Stimulated activated CD4-positive, alpha-beta T cell treated with anti-CD3 and anti-CD28 coated beads, TNF-alpha, amount 100 ng/mL, for 48 hours (primary cell): ENCODE data around the gene LAMB1.

Experiments used
- DNase-seq, 3 donors: peaks; one replicate each; pipeline ENCODE4 v3.0.0-alpha.2; 2020; ENCODE audit warnings: low read depth in 3 of 3

LAMB1 gene

DNA sequence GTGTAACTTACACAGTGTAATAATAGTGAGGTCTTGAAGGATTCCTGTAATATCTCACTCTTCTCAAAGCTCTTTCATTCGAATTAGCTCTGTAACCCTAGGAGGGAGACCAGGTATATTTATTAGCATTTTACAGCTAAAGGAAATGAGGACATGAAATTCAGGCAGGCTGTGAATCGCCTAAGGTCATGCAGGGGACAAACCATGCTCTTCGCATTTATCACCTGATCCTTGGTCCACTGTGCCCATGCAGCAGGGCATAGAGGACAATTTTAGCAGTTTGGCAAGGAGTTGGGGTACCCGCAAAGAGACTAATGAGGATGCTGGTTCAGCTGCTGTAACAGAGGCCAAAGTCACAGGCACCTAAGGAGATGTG, 14.8 kb upstream of the LAMB1 start:
- DNase-seq: no peak

DNA sequence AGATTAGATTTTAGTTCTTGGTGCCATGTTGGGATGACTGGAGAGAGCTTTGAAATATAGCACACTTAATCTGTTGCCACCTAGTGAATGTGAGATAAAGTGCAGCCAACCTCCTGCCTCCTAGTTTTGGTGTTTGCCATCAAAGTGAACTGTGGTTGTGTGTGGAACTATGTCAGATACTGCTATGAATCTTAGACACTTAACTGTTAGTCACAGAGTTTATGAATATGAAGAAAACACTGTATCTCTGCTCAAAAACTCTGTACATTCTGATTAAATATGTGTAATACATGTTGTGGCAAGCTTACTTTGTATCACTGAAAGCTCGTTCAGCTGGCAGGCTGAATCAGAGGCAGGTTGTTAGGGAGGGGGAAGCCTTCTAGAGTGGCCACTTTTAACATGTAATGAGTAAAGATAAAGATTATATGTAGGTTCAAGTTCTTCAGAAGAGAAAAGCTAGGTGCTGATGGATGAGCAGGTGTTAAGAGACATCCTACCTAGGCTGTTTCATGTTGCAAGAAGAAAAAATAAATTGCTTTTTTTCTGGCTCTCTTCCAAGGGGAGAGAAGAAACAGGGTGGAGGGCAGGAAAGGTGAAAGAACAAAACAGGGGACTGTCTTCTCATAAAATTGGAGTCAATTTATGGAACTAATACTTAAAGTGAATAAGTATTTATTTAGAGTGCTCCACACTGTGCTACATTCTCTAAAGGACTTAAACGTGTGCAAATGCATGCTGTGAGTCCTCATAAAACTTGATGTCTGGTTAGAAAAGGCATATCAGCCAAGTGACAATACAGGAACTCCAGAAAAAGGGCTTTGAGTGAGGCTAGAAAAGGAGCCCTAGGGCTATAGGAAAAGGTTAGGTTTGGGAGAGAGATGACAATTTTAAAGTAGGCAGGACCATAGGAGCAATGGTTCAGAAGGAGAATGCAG, 14.1 kb upstream of the LAMB1 start:
- no peak for DNase-seq

DNA sequence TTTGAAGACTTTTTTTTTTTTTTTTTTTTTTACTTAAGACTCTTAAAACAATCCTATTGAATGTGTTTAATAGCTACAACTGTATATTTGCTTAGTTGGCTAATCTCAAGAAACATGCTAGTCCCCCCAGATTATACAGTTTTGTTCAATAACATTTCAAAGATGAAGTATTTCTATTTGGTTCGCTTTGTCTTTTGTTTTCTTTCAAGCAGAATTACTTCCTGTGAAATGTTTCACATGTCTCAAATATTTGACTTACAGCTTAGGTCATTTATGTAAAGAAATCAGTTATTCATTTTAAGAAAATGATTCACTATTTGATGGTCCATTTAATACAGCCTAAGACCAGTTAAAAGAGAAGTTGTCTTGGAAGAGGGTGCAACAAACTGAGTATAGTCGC, 12.8 kb upstream of the LAMB1 start:
- no peak for DNase-seq

DNA sequence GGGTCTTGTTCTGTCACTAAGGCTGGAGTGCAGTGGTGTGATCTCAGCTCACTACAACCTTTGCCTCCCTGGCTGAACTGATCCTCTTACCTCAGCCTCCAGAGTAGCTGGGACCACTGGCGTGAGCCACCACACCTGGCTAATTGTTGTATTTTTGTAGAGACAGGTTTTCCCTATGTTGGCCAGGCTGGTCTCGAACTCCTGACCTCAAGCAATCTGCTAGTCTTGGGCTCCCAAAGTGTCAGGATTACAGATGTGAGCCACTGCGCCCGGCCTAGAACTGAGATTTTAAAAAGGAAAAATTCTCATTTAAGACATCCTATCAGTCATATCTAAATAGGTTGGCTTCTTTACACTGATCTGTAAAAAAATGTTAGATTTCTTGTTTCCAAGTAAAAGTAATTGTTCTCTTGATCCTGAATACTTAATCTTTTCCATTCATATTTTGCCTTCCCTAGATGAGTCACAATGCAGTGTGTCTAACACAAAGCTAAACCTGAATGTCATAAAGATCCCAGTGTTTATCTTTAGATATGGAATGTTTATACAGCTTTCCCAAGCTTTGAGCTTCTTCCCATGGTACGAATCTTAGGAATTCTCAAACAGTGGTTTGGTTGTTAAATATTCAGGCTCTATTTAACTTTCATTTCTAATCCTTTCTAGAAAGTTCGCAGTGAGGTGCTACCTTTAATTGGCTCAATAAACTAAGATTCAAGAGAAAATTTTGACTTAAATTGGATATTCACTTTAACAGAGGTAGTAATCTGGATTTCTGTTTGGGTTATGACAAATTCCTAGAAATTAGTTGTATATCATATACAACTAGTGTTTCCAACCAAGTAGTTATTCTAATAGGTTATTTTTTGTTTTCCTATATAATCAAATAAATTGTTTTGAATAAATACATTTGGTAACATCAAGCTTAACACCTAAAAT, 12.1 kb upstream of the LAMB1 start:
- DNase-seq: no peak

DNA sequence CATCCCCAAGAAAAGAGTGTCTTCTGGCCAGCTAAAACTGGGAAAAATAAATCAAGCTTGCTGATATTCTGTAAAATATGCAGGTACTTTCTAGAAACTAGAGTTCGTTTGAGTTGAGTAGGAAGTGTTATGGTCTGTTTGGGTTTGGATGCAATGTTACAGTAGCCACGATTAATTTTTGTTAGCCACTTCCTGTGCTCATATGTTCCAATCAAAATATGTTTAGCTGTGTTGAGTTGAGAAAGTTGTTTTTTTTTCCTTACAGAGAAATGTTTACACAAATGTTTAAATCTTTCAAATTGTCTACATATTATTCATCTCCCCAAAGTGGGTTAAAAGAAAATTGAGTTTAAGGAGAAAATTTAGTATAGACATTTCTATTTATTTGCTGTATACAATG, 11.3 kb upstream of the LAMB1 start:
- DNase-seq: no peak

DNA sequence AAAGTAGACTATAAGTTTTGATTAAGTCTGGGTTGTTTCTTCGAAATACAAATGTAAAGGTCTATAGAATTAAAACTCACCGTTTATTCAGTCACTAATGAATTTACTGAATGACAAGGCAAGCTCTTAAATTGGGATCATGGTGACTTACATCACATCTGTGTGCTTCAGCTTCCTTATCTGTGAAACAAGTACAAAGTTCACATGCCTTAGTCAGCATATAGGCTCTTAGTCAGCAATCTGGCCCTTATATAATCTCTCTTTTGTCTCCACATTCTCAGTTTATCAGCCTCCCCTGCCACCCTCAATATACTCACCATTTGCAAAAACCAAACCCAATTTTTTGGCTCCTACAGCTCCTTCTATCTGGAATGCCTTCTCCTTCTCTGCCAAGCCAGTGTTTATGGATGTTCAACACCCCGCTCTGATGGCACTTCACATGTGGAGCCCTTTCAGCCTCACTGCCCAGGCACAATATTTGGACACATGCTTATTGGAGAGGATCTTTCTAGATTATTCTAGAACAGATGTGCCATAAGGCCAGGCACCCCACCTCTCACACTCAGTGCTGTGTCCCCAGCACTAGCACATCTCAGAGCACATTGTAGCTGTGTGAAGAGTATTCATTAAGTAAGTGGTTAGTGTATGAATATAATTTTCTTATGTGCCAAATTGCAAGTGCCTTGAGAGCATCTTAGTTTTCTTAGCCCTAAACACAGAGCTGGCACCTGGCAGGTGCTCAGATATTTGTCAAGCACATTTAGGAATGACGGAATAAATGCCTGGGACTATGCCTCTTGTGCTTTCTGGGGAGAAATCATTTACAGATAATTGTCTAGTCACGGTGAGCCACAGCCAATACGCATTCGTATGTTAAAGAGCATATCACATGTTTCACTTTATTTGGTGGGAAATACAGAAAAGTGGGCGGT, 9.8 kb upstream of the LAMB1 start:
- no peak for DNase-seq

DNA sequence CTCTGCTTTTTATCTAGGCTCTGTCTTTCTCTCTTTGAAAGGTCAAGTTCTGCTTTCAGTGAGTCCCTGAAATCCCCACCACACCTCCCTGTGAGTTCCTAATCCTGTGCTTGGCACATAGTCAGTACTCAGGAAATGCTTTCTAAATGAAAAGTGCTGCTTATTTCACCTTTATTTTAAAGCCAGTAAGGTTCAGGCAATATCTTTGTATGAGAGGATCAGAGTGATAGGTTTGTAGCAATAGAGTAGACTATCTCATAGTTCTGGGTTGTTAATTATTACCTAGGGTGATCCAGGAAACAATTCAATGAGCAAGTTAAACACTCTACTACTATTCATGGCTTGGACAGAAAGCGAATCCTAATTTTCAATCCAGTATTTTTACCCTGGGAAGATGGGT, 7.4 kb upstream of the LAMB1 start:
- DNase-seq: no peak

DNA sequence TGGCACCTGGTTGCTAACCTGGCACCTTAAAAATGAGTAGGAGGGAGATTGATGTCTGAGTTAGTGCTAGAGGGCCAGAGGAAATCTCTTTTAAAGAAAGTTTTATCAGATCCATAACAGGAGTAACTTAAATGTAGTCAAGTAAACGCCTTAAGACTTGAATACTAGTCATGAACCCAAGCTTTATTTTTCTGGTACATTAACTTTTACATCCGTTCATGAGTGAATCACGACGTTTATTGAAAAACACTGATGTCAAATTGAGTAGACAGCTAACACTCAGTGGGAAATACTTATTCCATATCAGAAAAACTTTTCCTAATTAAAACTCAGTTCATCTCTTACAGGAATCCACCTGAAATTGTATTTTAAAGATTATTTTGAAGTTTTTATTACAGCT, 6.9 kb upstream of the LAMB1 start:
- DNase-seq: no peak

DNA sequence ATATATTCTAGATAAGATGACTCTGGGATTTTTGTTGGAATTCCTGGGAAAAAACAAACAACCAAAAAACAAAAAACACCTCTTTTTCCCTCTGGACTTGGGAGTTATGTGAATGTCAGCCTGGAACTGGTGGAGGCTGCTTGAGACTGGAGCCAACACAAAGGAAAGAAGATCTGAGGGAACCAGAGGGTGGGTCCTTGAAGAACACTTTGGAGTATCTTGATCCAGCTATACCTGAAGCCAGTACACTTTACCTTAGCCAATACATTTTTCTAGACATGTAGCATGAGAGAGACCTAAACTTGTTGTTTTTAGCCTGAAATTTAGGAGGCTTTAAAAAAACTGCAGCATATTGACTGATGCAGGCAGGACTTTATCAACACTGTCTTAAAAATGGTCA, 5.9 kb upstream of the LAMB1 start:
- DNase-seq: no peak

DNA sequence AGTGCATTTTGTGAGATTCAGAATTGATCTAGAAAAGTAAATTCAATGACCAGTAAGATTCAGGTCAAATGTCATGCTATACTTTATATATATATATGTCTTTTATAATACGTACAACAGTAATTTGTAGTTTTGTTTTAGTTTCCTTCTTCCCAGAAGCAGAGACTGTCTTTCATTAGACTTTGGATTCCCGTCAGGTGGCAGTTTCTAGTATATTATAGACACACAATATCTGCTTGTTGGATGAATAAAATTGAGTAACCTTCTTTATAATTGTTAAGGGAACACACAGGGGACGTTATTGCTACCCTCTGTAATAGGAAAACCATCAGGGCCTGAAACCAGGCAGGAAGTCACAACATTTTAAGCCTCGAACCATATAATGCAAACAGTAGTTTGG, 5.3 kb upstream of the LAMB1 start:
- DNase-seq: no peak

DNA sequence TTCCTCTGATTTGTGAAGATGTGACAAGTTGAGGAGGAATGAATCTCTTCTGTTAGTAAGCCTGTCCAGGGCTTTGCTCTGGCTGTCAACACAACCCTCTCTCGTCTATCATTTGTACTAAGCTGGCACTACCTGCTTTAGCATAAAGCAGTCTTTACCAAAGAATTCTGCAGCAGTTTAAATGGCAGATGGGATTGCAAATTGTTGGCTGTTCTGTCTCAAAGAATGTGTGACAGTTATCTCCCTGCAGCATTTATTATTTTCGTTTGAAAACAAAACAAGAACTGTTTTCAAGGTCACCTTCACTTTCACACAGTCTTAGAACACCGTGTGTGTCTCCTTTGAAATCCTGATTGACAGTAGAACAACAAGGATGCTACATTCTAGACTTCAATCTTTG, 4.8 kb upstream of the LAMB1 start:
- no peak for DNase-seq

DNA sequence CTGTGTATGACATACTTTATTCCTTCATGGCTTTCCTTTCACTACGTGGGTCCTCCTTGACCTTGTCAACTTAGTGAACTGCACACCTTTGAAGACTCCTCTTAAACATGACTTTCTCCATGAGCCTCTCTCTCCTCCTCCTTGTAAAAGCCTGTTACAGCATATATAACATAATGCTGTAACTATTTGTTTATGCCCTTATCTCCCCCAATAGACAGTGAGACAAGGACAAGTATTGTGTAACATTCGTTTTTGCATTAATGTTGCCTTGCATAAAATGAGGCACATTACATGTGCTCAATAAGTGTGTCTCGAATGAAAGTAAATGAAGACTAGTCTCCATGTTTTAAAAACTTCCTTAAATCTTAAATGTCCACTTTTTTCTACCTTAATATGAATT, 4.3 kb upstream of the LAMB1 start:
- DNase-seq: no peak

DNA sequence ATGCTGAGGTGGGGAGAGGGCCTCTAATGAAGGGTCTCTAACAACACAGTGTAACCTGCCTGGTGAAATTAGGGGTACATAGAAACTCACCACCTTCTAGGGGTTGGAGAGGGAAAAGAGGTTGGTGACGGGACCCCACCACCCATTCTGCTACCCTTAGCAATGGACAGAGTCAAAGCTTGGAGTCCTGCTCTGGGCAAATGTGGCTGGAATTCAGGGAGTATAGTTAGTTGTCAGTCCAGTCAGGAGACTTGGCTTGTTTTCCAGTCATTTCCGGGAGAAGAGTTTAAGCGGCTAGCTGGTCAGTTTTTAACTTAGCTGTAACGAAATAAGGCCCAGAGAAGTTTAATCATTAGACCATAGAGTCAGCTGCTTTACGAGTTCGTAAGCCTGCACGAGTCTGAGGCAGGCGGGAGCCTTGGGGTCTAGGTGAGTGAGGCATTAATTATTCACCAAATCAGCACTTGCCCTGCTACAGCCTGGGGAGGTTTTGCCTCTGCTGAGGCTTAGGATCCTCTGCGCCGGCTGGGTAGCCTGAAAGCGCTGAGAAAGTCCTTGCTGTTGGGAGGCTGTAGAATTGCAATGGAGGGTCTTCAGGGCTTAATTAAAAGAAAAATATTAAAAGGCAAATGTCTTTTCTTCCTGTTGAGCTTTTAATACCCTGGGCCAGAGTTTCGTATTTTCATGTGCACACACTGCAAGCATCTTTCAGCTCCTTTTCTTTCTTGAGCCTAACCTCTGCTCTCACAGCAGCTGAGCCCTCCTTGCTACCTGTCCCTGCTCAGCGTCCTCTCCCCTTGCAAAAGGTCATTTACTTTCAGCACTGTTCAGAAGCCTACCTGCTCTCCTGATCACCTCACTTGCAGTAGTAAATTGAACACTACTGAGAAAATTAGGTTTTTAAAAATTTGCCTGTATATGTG, 1.5 kb upstream of the LAMB1 start:
- DNase-seq: no peak

DNA sequence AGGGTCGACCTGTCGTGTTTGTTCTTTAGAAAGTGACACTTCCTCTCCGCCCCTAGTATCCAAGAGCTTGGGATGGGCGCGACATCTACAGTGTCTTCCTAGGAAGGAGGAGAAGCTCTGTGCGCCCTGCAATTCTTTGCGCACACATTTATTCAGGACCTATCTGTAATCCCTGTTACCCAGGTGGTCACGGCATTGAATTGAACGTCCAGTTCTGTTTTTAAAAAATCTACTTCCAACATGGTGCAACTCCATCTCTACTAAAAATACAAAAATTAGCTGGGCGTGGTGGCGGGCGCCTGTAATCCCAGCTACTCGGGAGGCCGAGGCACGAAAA, 606 bp upstream of the LAMB1 start:
- DNase-seq: no peak

DNA sequence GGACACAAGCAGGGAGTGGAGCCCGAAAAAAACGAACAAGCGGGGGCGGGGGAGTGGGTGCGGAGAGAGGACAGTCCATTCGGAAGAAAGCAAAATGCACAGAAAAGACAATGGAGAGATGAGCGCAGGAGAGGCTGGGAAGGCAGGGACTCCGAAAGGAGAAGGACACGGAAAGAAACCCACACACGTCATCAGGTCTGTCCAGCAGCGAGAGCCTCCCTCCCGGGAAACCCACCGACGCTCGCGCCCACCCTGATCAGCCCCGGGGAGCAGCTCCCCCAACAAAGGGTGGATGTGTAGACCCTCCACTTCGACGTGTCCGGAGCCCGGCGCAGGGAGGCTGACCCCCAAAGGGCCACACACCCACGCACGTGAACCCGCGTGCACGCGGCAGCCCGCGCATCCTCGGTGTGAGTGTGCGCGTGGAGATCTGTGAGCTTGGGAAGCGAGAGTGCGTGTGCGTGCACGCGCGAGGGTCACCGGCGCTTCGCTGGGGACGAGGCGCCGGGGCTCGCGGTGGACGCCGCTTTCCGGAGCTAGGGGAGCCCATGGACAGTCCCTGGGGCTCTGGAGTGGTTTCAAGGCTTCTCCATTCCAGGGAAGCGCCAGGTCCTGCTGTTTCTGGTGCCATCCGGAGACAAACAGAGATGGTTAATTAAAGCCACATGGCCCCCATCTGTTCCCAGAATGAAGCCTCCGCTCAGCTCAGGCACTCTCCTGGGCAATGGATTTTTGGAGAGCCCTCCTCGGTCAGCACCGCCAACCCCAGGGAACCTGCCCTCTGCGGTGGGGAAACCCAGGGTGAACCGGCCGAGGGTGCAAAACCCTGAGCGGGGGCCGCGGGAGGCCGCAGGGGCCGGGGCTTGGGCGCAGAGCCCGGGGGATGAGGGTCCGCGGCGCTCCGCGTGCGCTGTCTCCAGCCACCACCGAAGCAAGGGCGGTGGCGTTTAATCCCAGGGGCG, 916 bp downstream of the LAMB1 start:
- DNase-seq: no peak

DNA sequence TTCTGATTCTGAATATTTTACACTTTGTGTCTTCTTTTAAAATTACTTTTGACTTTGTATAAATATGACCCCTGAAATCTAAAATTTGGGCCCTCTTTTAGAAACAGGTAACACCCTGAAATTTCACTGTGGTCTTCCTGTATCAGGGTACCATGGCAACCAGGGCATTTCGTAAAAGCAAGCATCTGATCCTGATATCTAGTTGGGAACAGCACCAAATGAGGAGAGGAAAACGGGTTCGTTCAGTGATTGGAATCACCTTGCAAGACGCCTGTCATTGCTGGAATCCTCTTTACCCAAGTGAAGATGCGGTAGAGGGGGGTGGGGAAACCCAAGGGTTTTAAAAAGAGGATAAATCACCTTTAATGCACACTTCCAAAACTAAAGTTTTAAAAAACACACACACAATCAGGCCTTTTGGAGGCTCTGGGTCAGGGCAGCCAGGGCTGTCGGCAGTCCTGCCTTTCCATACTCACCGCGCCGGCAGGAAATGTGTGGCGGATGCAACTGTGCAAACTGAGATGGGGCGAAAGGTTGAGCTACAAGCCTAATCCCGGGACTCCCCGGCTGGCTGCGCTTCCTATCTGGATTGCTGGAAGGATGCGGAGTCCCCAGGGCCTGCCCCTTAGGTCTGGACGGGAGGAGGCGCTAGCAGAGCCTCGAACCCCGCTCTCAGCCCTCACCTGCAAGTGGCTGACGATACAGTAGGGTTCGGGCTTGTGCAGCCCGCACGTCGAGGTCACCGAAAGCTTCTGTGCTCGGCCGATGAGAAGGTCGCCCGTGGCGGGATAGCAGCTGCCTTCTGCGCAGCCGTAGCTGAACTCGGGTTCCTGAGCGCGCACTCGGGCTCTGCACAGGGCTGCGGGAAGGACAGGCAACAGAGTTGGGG, 1.8 kb downstream of the LAMB1 start:
- no peak for DNase-seq

DNA sequence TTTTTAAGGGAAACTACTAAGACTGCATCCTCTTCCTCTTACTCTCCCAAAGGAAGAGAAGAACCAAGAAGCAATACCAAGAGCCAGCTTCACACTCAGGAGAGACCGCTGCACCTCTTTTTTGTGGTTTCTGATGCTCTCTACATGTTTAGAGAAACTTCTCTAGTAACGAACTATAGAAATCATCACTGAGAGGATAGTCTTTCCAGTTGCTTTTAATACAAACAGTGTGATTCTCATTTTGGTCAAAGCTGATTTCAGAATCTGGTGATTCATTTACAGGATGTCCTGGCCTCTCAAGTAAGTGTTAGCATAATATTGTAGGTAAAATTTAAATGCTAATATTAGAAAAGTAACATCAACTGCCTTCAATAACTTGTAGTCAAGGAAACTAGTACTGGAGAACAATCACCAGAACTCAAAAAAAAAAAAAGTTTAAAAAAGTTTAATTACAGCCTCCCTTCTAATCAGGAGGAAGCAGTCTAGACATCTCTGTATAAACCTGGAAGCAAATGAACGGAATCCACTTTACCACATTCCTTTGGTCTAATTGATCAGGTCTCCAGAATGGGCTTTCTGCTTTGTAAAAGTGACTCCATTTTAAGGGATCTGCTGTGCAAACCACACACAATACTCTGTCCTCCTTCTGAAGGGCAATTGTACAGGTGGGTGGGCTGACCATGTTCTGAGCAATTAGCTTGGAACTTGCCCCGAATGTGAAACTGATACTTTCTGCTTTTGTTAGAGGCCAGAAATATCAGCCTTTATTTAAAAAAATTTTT, 3.0 kb downstream of the LAMB1 start:
- DNase-seq: no peak
